PC-9 (cell line): Measurements from ENCODE around the gene DOCK9. TPM values are rescaled to one million over a fixed set of nuclear protein-coding genes. Genes with fewer than 3 reads are reported as not detected.

Experiments
- BruUV-seq: library from RNA; stranded (reverse); fragments of 400-500 nt; replicated peaks from 2 replicates; lab custom pipeline; 2021; lab: Mats Ljungman, UMichigan
- CTCF ChIA-PET: fragments of 300-600 bp; sonication (Branson Sonifier 250); formaldehyde crosslinking; loops from one replicate; lab custom pipeline; 2022; ENCODE audit warnings: antibody characterized with exemption; lab: Charles Lee
- POLR2A ChIA-PET: fragments of 300-600 bp; sonication (Branson Sonifier 250); formaldehyde crosslinking; loops from one replicate; lab custom pipeline; 2022; ENCODE audit warnings: antibody characterized with exemption; ENCODE audit not compliant: unreplicated experiment; lab: Charles Lee
- DNase-seq, 2 experiments: peaks; one replicate each; pipeline versions ENCODE4 v3.0.0 to v3.0.0-alpha.2; 2015 to 2022; ENCODE audit warnings: mixed read lengths in 1 of 2
- H2AFZ ChIP-seq: fragments of 200-600 bp; sonication (generic); 2 replicates; pipeline ENCODE4 v1.8.1; 2017; ENCODE audit warnings: antibody characterized with exemption
- H3F3A ChIP-seq: fragments of 200-600 bp; sonication (generic); 2 replicates; pipeline ENCODE4 v1.8.1; 2017; ENCODE audit warnings: antibody characterized with exemption, mild to moderate bottlenecking, low read depth; ENCODE audit not compliant: insufficient read depth
- H3K27ac ChIP-seq: fragments of 200-600 bp; sonication (generic); 2 replicates; pipeline ENCODE4 v1.6.1; 2016; ENCODE audit warnings: mixed run types
- H3K27me3 ChIP-seq: fragments of 200-600 bp; sonication (generic); 2 replicates; pipeline ENCODE4 v1.6.1; 2016; ENCODE audit warnings: low read depth, mixed run types; ENCODE audit not compliant: insufficient read depth
- H3K36me3 ChIP-seq: fragments of 200-600 bp; sonication (generic); 2 replicates; pipeline ENCODE4 v1.6.1; 2016; ENCODE audit warnings: low read depth, mixed run types
- H3K4me1 ChIP-seq: fragments of 200-600 bp; sonication (generic); replicated peaks from 2 replicates; pipeline ENCODE4 v1.6.1; 2016; ENCODE audit warnings: mixed run types; ENCODE audit not compliant: insufficient read depth
- H3K4me2 ChIP-seq: fragments of 200-600 bp; sonication (generic); 2 replicates; pipeline ENCODE4 v1.6.1; 2017; ENCODE audit warnings: mixed run types
- H3K4me3 ChIP-seq: fragments of 200-600 bp; sonication (generic); 2 replicates; pipeline ENCODE4 v1.6.1; 2016; ENCODE audit warnings: mixed run types
- H3K79me2 ChIP-seq: fragments of 200-600 bp; sonication (generic); 2 replicates; pipeline ENCODE4 v1.6.1; 2017; ENCODE audit warnings: low read depth, mixed run types
- H3K9me2 ChIP-seq: fragments of 200-600 bp; sonication (generic); 2 replicates; pipeline ENCODE4 v1.8.1; 2017; ENCODE audit warnings: mild to moderate bottlenecking; ENCODE audit not compliant: insufficient read depth
- H3K9me3 ChIP-seq: fragments of 200-600 bp; sonication (generic); 2 replicates; pipeline ENCODE4 v1.8.1; 2016; ENCODE audit warnings: low read depth; ENCODE audit not compliant: insufficient read depth
- H4K20me1 ChIP-seq: fragments of 200-600 bp; sonication (generic); 2 replicates; pipeline ENCODE4 v1.8.1; 2017; ENCODE audit not compliant: insufficient read depth
- EZH2 ChIP-seq: fragments of 200-600 bp; sonication (generic); IDR thresholded peaks from 2 replicates; pipeline ENCODE4 v1.8.0; 2017; ENCODE audit warnings: antibody characterized with exemption, low read depth
- intact Hi-C: fragments of 100-400 bp; cut with micrococcal nuclease; formaldehyde crosslinking; loops from one replicate; pipeline ENCODE4 v1.10.0; 2022; ENCODE audit not compliant: unreplicated experiment
- total RNA-seq: library from RNA; stranded (reverse); gene quantifications from 2 replicates; pipeline ENCODE4 v1.2.3, GENCODE V29; 2021
- TF ChIP-seq, protein P1 (sequence below): fragments of 200-600 bp; sonication (generic); conservative IDR thresholded peaks from 2 replicates; pipeline ENCODE4 v1.6.1; 2017; ENCODE audit warnings: mixed run types, antibody characterized with exemption, mild to moderate bottlenecking, moderate library complexity

DOCK9 gene
- total RNA-seq, 1 experiment from 2014 or later: 69.5 TPM

DNA sequence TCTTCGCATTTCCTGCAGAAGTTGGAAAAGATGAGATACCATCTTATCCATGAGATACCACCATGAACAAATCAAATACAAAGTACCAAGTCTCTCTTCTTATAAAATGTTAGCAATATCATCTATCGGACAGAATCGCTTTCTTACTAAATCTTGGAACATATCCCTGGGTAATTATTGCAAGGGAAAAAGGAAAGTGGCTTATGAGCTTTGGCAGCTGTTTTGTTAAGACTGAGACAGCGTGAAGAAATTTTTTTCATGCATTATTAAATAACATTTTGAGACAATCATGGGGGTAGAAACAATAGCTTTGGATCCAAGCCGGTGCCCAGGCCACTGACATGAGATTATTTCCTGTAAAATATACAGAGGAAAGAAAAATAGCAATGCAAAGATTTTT is 84.5 kb downstream of the DOCK9 start:
- Histone ChIP-seq H4K20me1 (no peaks in the 10 kb centered on the region), H3K4me2 (no peak overlapping the region), H3K36me3 (peaks cover 10% of the 10 kb centered on the region), H3K79me2 (no peaks in the 10 kb centered on the region), H2AFZ (no peak overlapping the region), H3K27ac (no peak overlapping the region), H3F3A (peaks cover 15% of the 10 kb centered on the region; the same call in 1 of the 2 replicates), H3K9me3 (no peaks in the 10 kb centered on the region), H3K27me3 (no peaks in the 10 kb centered on the region), H3K9me2 (no peaks in the 10 kb centered on the region; the same call in 1 of the 2 replicates), H3K4me3 (no peak overlapping the region), H3K4me1 (peaks cover 17% of the 10 kb centered on the region)
- intact Hi-C loops: loop anchor here (5.0 kb wide), 1 partner anchor 139 kb away; no protein-coding TSS in a partner anchor
- ChIA-PET CTCF (no interaction called here), POLR2A (no interaction called here)
- TF ChIP-seq, protein P1, sequence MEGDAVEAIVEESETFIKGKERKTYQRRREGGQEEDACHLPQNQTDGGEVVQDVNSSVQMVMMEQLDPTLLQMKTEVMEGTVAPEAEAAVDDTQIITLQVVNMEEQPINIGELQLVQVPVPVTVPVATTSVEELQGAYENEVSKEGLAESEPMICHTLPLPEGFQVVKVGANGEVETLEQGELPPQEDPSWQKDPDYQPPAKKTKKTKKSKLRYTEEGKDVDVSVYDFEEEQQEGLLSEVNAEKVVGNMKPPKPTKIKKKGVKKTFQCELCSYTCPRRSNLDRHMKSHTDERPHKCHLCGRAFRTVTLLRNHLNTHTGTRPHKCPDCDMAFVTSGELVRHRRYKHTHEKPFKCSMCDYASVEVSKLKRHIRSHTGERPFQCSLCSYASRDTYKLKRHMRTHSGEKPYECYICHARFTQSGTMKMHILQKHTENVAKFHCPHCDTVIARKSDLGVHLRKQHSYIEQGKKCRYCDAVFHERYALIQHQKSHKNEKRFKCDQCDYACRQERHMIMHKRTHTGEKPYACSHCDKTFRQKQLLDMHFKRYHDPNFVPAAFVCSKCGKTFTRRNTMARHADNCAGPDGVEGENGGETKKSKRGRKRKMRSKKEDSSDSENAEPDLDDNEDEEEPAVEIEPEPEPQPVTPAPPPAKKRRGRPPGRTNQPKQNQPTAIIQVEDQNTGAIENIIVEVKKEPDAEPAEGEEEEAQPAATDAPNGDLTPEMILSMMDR: no peak
- no peak for TF ChIP-seq EZH2
- BruUV-seq: no TSS peak
- DNase-seq: no peak

DNA sequence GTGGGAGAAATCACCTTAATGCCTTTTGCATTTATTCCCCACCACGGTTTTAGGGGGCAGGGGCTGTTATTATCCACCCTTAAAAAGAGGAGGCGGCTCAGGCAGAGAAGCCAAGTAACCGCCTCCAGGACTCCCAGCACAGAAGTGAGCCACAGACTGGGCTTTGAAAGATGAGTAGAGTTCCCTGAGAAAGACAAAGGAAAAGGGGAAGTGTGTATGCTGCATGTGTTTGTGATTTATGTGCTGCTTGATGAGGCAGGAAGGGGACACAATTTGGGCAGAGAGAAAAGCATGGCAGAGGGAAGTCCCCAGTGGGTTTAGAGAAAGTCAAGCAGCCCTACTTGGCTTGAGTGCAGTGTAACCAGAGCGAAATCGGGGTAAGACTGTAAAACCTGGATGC is 85.0 kb downstream of the DOCK9 start:
- no TSS peak for BruUV-seq
- POLR2A ChIA-PET: no interaction called here

DNA sequence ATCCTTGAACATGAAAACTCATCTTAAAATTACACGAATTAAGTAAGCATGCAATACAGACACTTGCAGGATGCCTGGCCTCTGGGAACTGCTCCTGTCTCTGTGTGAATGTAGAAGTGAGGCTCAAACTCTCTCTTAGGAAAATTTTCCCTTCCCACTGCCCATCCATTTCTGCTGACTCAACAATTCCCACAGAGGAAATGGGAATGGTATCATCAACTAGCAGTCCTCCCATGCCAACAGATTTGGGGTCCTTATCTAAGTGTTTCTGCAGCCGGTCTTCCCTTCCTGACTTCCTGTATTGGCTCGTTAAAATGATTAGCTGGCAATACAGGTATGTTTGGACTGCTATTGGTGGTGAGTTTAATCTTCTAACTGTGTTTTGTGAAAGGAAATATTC is 85.8 kb downstream of the DOCK9 start:
- POLR2A ChIA-PET: no interaction called here
- intact Hi-C loops: loop anchor here (5.0 kb wide), 1 partner anchor 140 kb away; no protein-coding TSS in a partner anchor
- Histone ChIP-seq H3F3A (peaks cover 15% of the 10 kb centered on the region; the same call in 1 of the 2 replicates), H3K9me2 (no peaks in the 10 kb centered on the region), H3K79me2 (no peaks in the 10 kb centered on the region), H4K20me1 (no peaks in the 10 kb centered on the region; the same call in 1 of the 2 replicates), H3K36me3 (peaks cover 8% of the 10 kb centered on the region), H3K27me3 (no peaks in the 10 kb centered on the region), H2AFZ (no peak overlapping the region), H3K9me3 (no peaks in the 10 kb centered on the region), H3K4me2 (no peak overlapping the region), H3K4me3 (no peak overlapping the region), H3K4me1 (peaks cover 17% of the 10 kb centered on the region), H3K27ac (no peak overlapping the region)
- DNase-seq: no peak
- TF ChIP-seq, protein P1: no peak
- TF ChIP-seq EZH2: no peak
- CTCF ChIA-PET: interaction anchor here (0.6 kb wide), 1 partner anchor 145 kb away, joined by 4 read pairs; no protein-coding TSS in a partner anchor
- BruUV-seq: no TSS peak

More for the DNA sequence above, 85.0 kb downstream of the DOCK9 start:
- intact Hi-C loops: loop anchor here (5.0 kb wide), 1 partner anchor 139 kb away; no protein-coding TSS in a partner anchor
- H4K20me1 ChIP-seq: no peaks in the 10 kb centered on the region; the same call in 1 of the 2 replicates
- CTCF ChIA-PET: no interaction called here
- H3K4me3 ChIP-seq: no peak overlapping the region
- H3K27ac ChIP-seq: no peak overlapping the region
- no peak overlapping the region for H3K4me2 ChIP-seq
- peaks cover 9% of the 10 kb centered on the region for H3K36me3 ChIP-seq
- no peaks in the 10 kb centered on the region for H3K79me2 ChIP-seq
- H2AFZ ChIP-seq: no peak overlapping the region
- no peaks in the 10 kb centered on the region for H3K9me3 ChIP-seq
- no peaks in the 10 kb centered on the region; the same call in 1 of the 2 replicates for H3K9me2 ChIP-seq
- no peaks in the 10 kb centered on the region for H3K27me3 ChIP-seq
- H3K4me1 ChIP-seq: peaks cover 17% of the 10 kb centered on the region
- peaks cover 15% of the 10 kb centered on the region; the same call in 1 of the 2 replicates for H3F3A ChIP-seq
- DNase-seq: no peak
- no peak for TF ChIP-seq EZH2
- TF ChIP-seq, protein P1: no peak
